Hematopoietic multipotent progenitor cell (in vitro differentiated cells): ENCODE measurements around the gene SMARCA5. TPM values are rescaled to one million over a fixed set of nuclear protein-coding genes. Genes with fewer than 3 reads are reported as not detected.
"Not testable (repeated sequence)": the region's sequence is repeated elsewhere in the genome, so short reads cannot be mapped to it uniquely, and the experiment has no call there.

Experiments
- DNase-seq, 3 donors: peaks; one replicate each; pipeline ENCODE4 v3.0.0-alpha.2; 2011 to 2015; ENCODE audit warnings: low read depth in 2 of 3, low spot score in 2 of 3
- total RNA-seq: library from RNA; depleted of rRNA; stranded (reverse); fragments of >200 nt; gene quantifications from one replicate; pipeline ENCODE4 v1.2.3, GENCODE V29; 2012

Gene SMARCA5, protein sequence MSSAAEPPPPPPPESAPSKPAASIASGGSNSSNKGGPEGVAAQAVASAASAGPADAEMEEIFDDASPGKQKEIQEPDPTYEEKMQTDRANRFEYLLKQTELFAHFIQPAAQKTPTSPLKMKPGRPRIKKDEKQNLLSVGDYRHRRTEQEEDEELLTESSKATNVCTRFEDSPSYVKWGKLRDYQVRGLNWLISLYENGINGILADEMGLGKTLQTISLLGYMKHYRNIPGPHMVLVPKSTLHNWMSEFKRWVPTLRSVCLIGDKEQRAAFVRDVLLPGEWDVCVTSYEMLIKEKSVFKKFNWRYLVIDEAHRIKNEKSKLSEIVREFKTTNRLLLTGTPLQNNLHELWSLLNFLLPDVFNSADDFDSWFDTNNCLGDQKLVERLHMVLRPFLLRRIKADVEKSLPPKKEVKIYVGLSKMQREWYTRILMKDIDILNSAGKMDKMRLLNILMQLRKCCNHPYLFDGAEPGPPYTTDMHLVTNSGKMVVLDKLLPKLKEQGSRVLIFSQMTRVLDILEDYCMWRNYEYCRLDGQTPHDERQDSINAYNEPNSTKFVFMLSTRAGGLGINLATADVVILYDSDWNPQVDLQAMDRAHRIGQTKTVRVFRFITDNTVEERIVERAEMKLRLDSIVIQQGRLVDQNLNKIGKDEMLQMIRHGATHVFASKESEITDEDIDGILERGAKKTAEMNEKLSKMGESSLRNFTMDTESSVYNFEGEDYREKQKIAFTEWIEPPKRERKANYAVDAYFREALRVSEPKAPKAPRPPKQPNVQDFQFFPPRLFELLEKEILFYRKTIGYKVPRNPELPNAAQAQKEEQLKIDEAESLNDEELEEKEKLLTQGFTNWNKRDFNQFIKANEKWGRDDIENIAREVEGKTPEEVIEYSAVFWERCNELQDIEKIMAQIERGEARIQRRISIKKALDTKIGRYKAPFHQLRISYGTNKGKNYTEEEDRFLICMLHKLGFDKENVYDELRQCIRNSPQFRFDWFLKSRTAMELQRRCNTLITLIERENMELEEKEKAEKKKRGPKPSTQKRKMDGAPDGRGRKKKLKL
- 21.0 TPM for total RNA-seq

GRCh38 chr4:143513314-143514168, at the start of gene SMARCA5:
Gene SMARCA5 (plus strand): TSS chr4:143513702. CDS start chr4:143513925, 223 bp downstream.
- peak; percentile 98 to 99 (median 99) for DNase-seq

DNA sequence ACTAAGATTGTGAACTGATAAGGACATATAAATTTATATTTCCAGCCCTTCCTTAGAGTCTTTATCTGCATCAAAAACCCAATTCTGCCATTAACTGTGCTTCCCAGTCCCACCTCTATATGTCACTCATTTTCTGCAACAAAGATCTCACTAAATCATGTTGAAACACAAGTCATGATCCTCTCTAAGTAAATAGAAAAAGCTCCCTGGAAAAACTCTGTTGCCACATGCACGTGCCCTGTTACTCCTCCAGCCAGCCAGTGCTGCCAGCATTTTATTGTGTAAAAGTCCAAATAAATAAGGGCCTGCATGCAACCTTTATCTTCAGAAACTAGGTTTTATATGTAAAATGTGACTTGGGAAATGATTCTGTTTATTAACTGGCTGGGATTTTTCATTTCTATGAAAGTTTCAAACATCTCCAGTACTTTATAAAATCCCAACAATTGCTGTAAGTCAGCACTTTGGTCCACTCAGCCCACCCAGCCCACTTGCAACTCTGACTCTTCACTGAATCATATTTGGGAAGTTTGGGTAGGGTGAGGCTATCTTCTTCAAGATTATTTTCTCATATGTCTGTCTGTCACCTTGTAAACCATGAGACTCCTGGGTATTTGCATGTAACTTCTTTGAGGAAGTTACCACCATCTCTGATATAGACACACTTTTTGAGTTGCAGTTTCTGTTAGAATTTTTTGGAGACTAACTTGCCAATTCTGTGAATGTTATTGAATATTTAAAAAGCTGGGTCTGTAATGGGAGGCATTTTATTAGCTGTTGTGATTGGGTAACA, 40.0 kb upstream of the SMARCA5 start:
- DNase-seq, result no peak

DNA sequence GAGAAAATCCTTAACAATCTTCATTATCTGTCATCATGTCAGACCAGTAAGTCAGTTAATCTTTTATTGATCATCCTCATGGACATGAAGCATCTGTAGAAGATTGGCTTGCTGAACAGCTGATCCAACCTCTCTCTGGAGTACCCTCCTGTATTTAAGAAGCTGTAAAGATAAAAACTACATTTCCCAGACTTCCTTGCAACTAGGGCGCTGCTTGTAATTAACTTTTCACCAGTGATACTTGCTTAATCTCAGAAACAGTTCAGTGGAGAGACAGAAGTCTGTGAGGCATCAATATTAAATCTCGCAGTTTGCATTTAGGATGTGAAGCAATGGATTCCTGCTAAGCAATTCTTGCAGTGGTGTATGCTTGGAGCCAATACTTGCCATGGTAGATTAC, 36.0 kb upstream of the SMARCA5 start:
- DNase-seq, result no peak

GRCh38 chr4:143481361-143481760, 32.1 kb upstream of the SMARCA5 start:
- DNase-seq, result no peak

GRCh38 chr4:143482840-143483239, 30.7 kb upstream of the SMARCA5 start:
- peak in 2 of 3 donors; percentile 45 to 77 for DNase-seq

- DNase-seq, result no peak
Observed at GRCh38 chr4:143486314-143486713, 27.2 kb upstream of the SMARCA5 start.

DNA sequence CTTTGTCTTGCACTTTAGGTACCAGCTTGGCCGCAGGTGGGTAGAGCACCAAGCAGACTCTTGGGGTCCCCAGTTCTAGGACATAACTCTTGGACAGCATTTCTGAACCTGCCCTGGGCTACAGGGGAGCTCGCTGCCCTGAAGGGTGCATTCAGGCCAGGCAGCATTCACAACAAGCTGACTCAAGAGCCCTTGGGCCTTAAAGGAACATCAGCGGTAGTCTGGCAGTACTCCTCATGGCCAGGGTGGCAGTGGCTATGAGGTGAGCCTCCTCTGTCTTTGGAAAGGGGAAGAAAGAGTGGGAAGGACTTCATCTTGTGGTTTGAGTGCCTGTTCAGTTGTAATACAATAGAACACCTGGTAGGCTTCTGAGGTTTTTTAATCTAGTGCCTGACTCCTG, 24.8 kb upstream of the SMARCA5 start:
- DNase-seq, result peak in 1 of 3 donors; percentile 7

- DNase-seq, result no peak
Observed at GRCh38 chr4:143489106-143489505, 24.4 kb upstream of the SMARCA5 start.

- no peak for DNase-seq
Observed at GRCh38 chr4:143498021-143498420, 15.5 kb upstream of the SMARCA5 start.

DNA sequence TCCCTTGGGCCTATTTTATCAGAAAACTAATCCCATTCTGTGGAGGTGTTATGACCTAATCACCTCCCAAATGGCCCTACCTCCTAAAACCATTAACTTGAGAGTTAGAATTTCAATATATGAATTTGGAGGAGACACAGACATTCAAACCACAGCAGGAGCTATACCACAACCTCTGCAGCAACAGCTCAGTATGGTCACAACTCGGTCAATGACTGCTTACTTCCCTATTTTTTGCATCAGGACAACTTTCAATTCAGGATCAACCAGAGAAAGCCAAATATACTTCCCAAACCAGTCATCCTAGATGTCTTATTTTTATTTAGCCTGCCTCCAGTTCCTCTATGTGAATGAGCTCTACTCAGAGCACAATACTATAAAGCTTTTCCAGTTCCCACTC, 11.3 kb upstream of the SMARCA5 start:
- DNase-seq, result peak in 1 of 3 donors; percentile 41

DNA sequence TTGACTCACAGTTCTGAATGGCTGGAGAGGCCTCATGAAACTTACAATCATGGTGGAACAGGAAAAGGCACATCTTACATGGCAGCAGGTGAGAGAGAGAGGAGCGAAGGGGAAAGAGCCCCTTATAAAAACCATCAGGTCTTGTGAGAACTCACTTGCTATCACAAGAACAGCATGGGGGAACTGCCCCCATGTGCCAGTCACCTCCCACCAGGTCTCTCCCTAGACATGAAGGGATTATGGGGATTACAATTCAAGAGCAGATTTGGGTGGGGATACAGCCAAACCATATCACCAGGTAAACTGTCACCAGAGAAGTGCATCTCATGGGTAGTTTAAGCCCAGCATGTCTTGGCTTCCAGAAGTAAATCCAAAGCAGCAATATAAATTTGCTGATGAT, 7.5 kb upstream of the SMARCA5 start:
- DNase-seq, result no peak

DNA sequence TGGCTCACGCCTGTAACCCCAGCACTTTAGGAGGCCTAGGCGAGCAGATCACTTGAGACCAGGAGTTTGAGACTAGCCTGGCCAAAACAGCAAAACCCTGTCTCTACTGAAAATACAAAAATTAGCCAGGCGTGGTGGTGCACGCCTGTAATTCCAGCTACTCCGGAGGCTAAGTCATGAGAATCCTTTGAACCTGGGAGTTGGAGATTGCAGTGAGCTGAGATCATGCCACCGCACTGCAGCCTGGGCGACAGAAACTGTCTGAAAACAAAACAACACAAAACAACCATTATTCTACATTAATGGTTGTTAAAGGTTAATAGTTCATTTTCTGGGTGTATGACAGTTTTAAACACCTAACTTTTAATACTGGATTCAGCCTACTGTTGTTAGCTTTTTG, 1.6 kb upstream of the SMARCA5 start:
- no peak for DNase-seq

- DNase-seq, result peak in 1 of 3 donors; percentile 95
Observed at GRCh38 chr4:143512978-143513313, 556 bp upstream of the SMARCA5 start.

DNA sequence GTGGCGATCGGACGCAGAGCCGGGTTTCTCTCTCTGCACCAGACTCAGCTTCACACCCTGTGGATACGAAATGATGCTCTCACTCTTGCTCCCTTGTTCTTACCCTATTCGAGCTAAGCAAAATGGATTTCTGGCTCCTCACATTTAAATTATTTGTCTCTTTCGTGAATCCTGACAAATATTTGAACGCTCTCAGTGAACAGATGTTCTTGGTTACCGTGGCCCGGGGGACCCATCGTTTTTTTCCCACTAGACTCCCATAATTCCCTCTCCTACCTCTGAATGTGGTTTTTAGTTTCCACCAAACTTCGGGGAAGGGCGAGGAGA, 630 bp downstream of the SMARCA5 start:
- no peak for DNase-seq

- DNase-seq, result peak in 1 of 3 donors; percentile 34
Observed at GRCh38 chr4:143514497-143514896, 995 bp downstream of the SMARCA5 start.

DNA sequence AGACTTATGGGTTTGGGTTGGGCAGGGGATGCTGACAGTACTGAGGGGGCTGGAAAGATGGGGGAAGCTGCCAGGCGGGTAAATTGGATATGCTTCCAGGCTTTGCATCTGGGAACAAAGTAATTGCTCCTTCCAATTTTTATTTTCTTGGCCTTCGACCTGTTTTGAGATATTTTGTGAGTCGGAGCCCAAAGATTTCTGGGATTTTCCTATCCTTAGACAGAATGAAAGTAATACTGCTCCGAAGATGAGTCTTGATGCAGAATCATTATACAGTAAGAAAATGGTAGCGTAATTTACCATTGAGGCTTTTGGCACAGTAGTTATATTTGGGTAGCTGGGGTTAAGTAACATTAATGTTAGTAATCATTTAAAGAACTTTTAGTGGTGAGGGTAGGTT, 1.4 kb downstream of the SMARCA5 start:
- DNase-seq, result no peak

DNA sequence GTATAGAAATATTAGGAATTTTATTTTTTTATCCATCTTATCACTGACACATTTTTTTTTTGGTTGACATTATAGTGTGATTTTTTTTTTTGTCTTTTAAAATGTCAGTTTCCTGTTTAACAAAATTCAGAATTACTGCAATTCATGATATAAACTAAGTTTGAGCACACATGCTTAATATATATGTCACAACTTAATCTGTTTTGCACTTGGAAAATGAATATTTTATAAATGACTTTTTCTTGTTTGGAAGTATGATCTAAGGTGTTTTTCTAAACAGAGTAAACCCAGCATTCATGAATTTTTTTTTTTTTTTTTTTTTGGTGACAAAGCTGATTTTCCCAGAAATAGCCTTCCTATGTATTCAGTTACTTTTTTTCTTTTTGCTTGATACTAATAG, 2.4 kb downstream of the SMARCA5 start:
- no peak for DNase-seq

- no peak for DNase-seq
Observed at GRCh38 chr4:143517764-143518163, 4.3 kb downstream of the SMARCA5 start.

- DNase-seq, result no peak
Observed at GRCh38 chr4:143524211-143524610, 10.7 kb downstream of the SMARCA5 start.

DNA sequence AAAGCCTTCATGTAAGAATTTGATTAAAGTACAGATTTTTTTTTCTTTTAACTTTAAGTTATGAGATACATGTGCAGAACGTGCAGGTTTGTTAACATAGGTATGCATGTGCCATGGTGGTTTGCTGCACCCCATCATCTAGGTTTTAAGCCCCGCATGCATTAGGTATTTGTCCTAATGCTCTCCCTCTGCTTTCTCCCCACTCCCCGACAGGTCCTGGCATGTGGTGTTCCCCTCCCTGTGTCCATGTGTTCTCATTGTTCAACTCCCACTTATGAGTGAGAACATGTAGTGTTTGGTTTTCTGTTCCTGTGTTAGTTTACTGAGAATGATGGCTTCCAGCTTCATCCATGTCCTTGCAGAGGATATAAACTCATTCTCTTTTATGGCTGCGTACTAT, 14.5 kb downstream of the SMARCA5 start:
- not testable (repeated sequence) for DNase-seq
